Liver (tissue), 3 donors: ENCODE results near the gene COBL.

Experiments used
- EGR1 ChIP-seq, 2 donors: IDR thresholded peaks; 2 replicates each; pipeline ENCODE4 v1.6.1; 2016 to 2018; ENCODE audit warnings: antibody characterized with exemption in 2 of 2, low read depth in 2 of 2
- FOXA1 ChIP-seq: IDR thresholded peaks from 2 replicates; pipeline ENCODE4 v1.6.1; 2016; ENCODE audit warnings: antibody characterized with exemption
- GABPA ChIP-seq, 2 donors: IDR thresholded peaks in 1 of 2; conservative IDR thresholded peaks in 1 of 2; 2 replicates each; pipeline ENCODE4 v1.6.1; 2016; ENCODE audit warnings: antibody characterized with exemption in 2 of 2, mild to moderate bottlenecking in 1 of 2, moderate library complexity in 1 of 2
- RAD21 ChIP-seq, 2 donors: IDR thresholded peaks; 2 replicates each; pipeline ENCODE4 v1.6.1; 2016; ENCODE audit warnings: antibody characterized with exemption in 2 of 2, mild to moderate bottlenecking in 2 of 2
- REST ChIP-seq: IDR thresholded peaks from 2 replicates; pipeline ENCODE4 v1.6.1; 2016; ENCODE audit warnings: antibody characterized with exemption, mild to moderate bottlenecking
- SP1 ChIP-seq: IDR thresholded peaks from 2 replicates; pipeline ENCODE4 v1.6.1; 2018; ENCODE audit warnings: antibody characterized with exemption, mild to moderate bottlenecking
- TAF1 ChIP-seq: conservative IDR thresholded peaks from 2 replicates; pipeline ENCODE4 v1.6.1; 2016; ENCODE audit warnings: antibody characterized with exemption, mild to moderate bottlenecking
- YY1 ChIP-seq: IDR thresholded peaks from 2 replicates; pipeline ENCODE4 v1.6.1; 2016; ENCODE audit warnings: antibody characterized with exemption, mild to moderate bottlenecking
- TF ChIP-seq, protein P1 (sequence below): fragments of 150-350 bp; IDR thresholded peaks from 2 replicates; pipeline ENCODE4 v1.5.1; 2017; ENCODE audit warnings: improper control_type of control experiment, low read depth, low read length; ENCODE audit not compliant: missing input control
- TF ChIP-seq, protein P2 (sequence below): IDR thresholded peaks from 2 replicates; pipeline ENCODE4 v1.6.1; 2016; ENCODE audit warnings: antibody characterized with exemption
- donor health status: healthy.
- donor health status: healthy.

- TF ChIP-seq, protein P1, sequence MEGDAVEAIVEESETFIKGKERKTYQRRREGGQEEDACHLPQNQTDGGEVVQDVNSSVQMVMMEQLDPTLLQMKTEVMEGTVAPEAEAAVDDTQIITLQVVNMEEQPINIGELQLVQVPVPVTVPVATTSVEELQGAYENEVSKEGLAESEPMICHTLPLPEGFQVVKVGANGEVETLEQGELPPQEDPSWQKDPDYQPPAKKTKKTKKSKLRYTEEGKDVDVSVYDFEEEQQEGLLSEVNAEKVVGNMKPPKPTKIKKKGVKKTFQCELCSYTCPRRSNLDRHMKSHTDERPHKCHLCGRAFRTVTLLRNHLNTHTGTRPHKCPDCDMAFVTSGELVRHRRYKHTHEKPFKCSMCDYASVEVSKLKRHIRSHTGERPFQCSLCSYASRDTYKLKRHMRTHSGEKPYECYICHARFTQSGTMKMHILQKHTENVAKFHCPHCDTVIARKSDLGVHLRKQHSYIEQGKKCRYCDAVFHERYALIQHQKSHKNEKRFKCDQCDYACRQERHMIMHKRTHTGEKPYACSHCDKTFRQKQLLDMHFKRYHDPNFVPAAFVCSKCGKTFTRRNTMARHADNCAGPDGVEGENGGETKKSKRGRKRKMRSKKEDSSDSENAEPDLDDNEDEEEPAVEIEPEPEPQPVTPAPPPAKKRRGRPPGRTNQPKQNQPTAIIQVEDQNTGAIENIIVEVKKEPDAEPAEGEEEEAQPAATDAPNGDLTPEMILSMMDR, result no peak
- TF ChIP-seq RAD21 (IDR thresholded peaks at IDR 0.05) (no peak), SP1 (no peak), YY1 (no peak), REST (no peak), TAF1 (no peak), FOXA1 (no peak), EGR1 (IDR thresholded peaks at IDR 0.05; ENCODE audit: low read depth in 2 of 2) (no peak), GABPA (IDR thresholded peaks at IDR 0.05 in 1 of 2, conservative IDR thresholded peaks at IDR 0.05 in 1 of 2) (no peak)
- TF ChIP-seq, protein P2, sequence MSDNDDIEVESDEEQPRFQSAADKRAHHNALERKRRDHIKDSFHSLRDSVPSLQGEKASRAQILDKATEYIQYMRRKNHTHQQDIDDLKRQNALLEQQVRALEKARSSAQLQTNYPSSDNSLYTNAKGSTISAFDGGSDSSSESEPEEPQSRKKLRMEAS, result no peak
Observed at GRCh38 chr7:51249187-51249945, 67.2 kb downstream of the COBL start.
